Neural crest cell (in vitro differentiated cells): ENCODE measurements around the gene ZFYVE16. TPM values are rescaled to one million over a fixed set of nuclear protein-coding genes. Genes with fewer than 3 reads are reported as not detected.
"Not testable (repeated sequence)": the region's sequence is repeated elsewhere in the genome, so short reads cannot be mapped to it uniquely, and the experiment has no call there.

ENCODE experiments used
- DNase-seq: peaks from one replicate; pipeline ENCODE4 v3.0.0; 2021; ENCODE audit warnings: low read depth, mixed read lengths, low spot score
- H3K27ac Mint-ChIP-seq: one replicate; pipeline ENCODE4 v1.8.0; 2021; ENCODE audit warnings: mild to moderate bottlenecking, mixed read lengths; ENCODE audit not compliant: unreplicated experiment
- H3K27me3 Mint-ChIP-seq: 2 replicates; pipeline ENCODE4 v1.8.0; 2021; ENCODE audit warnings: low read depth, mild to moderate bottlenecking, mixed read lengths
- H3K36me3 Mint-ChIP-seq: 2 replicates; pipeline ENCODE4 v1.8.0; 2021; ENCODE audit warnings: low read depth, mild to moderate bottlenecking, mixed read lengths
- H3K4me1 Mint-ChIP-seq: 2 replicates; pipeline ENCODE4 v1.8.0; 2021; ENCODE audit warnings: mixed read lengths
- H3K4me3 Mint-ChIP-seq: one replicate; pipeline ENCODE4 v1.8.0; 2021; ENCODE audit warnings: mild to moderate bottlenecking, mixed read lengths
- H3K9me3 Mint-ChIP-seq: 2 replicates; pipeline ENCODE4 v1.8.0; 2021; ENCODE audit warnings: mixed read lengths
- total RNA-seq: library from RNA; stranded (reverse); gene quantifications from 2 replicates; pipeline ENCODE4 v1.2.1, GENCODE V29; 2021
- TF ChIP-seq, protein P1 (sequence below): fragments of 200-600 bp; sonication (generic); conservative IDR thresholded peaks from 2 replicates; pipeline ENCODE4 v1.5.0; 2021; ENCODE audit warnings: antibody characterized with exemption, mild to moderate bottlenecking

ZFYVE16 gene
- total RNA-seq, 1 donor from 2014 or later, result 71.4 TPM

DNA sequence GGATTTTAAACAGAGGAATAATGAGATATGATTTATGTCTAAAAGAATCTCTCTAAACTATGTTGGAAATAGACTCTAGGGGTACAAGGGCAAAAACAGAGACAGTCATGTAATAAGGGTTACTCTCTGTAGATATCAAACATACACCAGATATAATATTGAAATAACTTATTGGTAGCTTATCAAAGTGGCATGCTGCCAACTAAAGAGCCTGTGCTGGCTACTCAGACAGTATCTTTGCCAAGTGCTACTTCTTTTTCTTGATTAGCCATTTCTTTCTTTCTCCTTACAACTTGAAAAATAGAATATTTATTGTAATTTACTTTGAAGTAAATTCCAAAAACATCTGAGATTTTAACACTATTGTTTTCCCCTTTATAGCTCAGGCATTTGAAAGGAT, 34.9 kb downstream of the ZFYVE16 start:
- peaks cover 4% of the 10 kb centered on the region for H3K36me3 Mint-ChIP-seq
- TF ChIP-seq, protein P1, sequence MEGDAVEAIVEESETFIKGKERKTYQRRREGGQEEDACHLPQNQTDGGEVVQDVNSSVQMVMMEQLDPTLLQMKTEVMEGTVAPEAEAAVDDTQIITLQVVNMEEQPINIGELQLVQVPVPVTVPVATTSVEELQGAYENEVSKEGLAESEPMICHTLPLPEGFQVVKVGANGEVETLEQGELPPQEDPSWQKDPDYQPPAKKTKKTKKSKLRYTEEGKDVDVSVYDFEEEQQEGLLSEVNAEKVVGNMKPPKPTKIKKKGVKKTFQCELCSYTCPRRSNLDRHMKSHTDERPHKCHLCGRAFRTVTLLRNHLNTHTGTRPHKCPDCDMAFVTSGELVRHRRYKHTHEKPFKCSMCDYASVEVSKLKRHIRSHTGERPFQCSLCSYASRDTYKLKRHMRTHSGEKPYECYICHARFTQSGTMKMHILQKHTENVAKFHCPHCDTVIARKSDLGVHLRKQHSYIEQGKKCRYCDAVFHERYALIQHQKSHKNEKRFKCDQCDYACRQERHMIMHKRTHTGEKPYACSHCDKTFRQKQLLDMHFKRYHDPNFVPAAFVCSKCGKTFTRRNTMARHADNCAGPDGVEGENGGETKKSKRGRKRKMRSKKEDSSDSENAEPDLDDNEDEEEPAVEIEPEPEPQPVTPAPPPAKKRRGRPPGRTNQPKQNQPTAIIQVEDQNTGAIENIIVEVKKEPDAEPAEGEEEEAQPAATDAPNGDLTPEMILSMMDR, result no peak
- H3K27me3 Mint-ChIP-seq, result no peaks in the 10 kb centered on the region
- no peak overlapping the region for H3K27ac Mint-ChIP-seq
- no peaks in the 10 kb centered on the region for H3K9me3 Mint-ChIP-seq
- H3K4me1 Mint-ChIP-seq, result no peaks in the 10 kb centered on the region
- no peak for DNase-seq
- no peak overlapping the region for H3K4me3 Mint-ChIP-seq

DNA sequence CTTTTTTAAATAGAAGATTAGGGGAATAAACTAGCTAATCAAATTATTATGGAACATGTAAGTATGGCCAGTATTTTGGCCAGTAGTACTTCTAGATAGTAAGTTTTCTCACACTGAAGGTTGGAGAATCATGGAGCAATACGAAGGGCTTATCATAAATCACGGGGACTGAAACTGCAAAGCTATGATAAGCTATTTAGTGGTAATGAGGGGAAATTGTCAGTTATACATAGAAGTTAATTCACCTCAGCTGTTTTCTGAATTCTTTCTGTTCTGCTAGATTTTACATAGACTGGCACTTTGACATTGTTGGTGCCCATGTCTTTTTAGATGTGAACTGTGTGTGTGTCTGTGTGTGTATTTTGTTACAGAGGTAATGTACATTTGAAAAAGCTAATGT, 45.5 kb downstream of the ZFYVE16 start:
- Mint-ChIP-seq H3K36me3 (peaks cover 18% of the 10 kb centered on the region), H3K4me3 (no peak overlapping the region), H3K4me1 (no peaks in the 10 kb centered on the region), H3K9me3 (no peaks in the 10 kb centered on the region), H3K27me3 (no peaks in the 10 kb centered on the region), H3K27ac (no peak overlapping the region)
- no peak for DNase-seq
- TF ChIP-seq, protein P1, result no peak

DNA sequence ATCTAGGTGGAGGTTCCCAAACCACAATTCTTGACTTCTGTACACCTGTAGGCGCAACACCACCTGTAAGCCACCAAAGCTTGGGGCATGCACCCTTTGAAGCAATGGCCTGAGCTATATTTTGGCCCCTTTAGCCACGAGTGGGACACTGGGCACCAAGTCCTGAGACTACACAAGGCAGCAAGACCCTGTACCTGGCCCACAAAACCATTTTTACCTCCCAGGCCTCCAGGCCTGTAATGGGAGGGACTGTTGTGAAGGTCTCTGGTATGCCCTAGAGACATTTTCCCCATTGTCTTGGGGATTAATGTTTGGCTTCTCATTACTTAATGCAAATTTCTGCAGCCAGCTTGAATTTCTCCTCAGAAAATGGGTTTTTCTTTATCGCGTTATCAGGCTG, 55.4 kb downstream of the ZFYVE16 start:
- no peak overlapping the region for H3K4me3 Mint-ChIP-seq
- no peaks in the 10 kb centered on the region for H3K27me3 Mint-ChIP-seq
- H3K4me1 Mint-ChIP-seq, result no peaks in the 10 kb centered on the region
- peaks cover 73% of the 10 kb centered on the region for H3K36me3 Mint-ChIP-seq
- TF ChIP-seq, protein P1, result no peak
- peaks cover 15% of the 10 kb centered on the region for H3K9me3 Mint-ChIP-seq
- H3K27ac Mint-ChIP-seq, result no peak overlapping the region
- DNase-seq, result no peak

DNA sequence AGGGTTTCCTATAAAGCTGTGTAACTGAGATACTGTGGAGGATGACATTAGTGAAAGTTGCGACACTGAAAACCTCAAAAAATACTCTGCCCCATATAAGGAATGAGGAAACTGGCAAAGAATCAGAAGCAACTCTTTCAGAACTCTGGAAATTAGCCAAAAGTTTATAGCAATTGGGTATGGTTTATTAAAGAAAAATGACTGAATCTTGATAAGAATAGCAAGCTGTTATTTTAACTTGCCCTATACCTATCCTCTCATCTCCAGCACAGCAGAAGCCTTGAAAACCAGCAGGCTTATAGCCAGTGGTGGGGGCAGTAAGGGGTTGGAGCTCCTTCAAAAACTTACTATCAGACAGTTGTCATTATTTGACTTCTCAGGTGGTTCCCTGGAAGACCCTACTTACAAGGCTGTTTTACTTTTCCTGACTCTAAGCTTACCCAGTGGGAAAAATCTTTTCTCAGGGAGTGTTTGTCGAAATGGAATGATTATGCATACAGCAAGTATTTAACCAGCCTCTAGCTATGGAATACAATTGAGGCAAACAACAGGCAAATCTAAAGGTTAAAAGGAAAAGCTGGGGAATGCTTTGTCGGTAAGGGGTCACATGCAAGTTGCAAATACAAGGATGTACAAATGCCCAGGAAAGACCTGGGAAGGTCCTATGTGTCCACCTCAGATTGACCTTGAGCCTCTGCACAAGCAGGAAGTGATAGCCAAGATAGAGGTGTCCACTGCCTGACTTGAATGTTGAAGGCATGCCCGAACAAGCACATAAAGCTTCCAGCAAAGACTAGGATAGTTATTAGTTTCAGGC, 59.0 kb downstream of the ZFYVE16 start:
- peak overlapping the region; percentile 35 for H3K27ac Mint-ChIP-seq
- peaks cover 21% of the 10 kb centered on the region for H3K9me3 Mint-ChIP-seq
- H3K36me3 Mint-ChIP-seq, result peaks cover 79% of the 10 kb centered on the region
- H3K4me3 Mint-ChIP-seq, result no peak overlapping the region
- TF ChIP-seq, protein P1, result no peak
- DNase-seq, result no peak
- H3K27me3 Mint-ChIP-seq, result no peaks in the 10 kb centered on the region
- no peaks in the 10 kb centered on the region for H3K4me1 Mint-ChIP-seq

DNA sequence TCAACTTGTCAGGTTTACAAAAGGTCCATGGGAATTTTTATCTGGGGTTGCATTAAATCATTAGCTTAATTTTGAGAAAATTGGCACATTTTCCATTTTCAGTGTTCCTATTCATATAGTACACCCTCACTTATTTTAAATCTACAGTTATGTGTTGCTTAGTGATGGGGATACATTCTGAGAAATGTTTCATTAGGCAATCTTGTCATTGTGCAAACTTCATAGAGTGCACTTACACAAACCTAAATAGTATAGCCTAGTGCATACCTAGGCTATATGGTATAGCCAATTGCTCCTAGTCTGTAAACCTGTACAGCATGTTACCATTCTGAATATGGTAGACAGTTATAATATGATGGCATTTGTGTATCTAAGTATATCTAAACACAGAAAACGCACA, 60.3 kb downstream of the ZFYVE16 start:
- Mint-ChIP-seq H3K27ac (no peak overlapping the region), H3K36me3 (peaks cover 69% of the 10 kb centered on the region), H3K4me1 (no peaks in the 10 kb centered on the region), H3K9me3 (peaks cover 14% of the 10 kb centered on the region), H3K27me3 (no peaks in the 10 kb centered on the region), H3K4me3 (no peak overlapping the region)
- TF ChIP-seq, protein P1, result no peak
- DNase-seq, result no peak

DNA sequence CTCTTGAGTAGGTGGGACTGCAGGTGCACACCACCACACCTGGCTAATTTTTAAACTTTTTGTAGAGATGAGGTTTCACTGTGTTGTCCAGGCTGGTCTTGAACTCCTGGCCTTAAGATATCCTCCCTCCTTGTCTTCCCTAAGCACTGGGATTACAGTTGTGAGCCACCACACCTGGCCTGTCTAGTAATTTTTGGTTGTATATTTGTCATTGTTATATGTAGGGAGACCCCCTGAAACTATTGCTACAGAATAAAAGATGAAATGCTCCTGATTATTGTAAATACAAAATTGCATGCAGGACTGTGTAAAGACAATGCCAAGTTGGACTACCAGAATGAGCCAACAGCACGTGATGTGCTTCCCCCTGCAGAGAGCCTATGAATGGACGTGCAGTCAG, 62.8 kb downstream of the ZFYVE16 start:
- not testable (repeated sequence) for H3K27me3 Mint-ChIP-seq, DNase-seq, H3K27ac Mint-ChIP-seq, H3K9me3 Mint-ChIP-seq, H3K4me3 Mint-ChIP-seq, H3K4me1 Mint-ChIP-seq
- H3K36me3 Mint-ChIP-seq, result peaks cover 58% of the 10 kb centered on the region
